Ovary (tissue), 3 donors: ENCODE results near the gene MCM9.

ENCODE experiments used
- POLR2A ChIP-seq: fragments of 450-650 bp; IDR thresholded peaks from one replicate; pipeline ENCODE4 v1.6.1; 2017; ENCODE audit warnings: antibody characterized with exemption, mild to moderate bottlenecking, moderate library complexity
- TF ChIP-seq, protein P1 (sequence below), 3 donors: fragments of 450-650 bp in 2 of 3; fragments of 200-600 bp in 1 of 3; IDR thresholded peaks; one replicate each; pipeline versions ENCODE4 v1.5.1 to v1.8.0; 2016 to 2022; ENCODE audit warnings: antibody characterized with exemption in 3 of 3, mild to moderate bottlenecking in 1 of 3
- donor health status: DM: no; HTN: no; CAD: no.

DNA sequence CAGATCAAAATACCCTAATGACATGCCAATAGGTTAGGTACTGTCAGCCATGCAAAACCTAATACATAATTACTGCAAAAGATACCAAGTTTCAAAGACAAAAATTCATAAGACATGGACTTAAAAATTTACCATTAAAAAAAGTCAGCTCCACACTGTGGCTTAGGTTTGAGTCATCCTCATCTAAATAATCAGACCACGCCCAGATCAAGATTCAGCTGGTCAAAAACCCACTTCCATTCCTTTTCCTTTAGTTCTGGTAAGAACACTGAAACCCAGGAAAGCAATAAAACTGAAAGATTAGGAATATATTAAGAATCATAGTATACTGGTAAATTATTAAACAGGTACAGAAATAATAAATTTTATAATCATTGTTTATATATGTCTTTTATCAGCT lies 122.0 kb downstream of the MCM9 start:
- TF ChIP-seq, protein P1, sequence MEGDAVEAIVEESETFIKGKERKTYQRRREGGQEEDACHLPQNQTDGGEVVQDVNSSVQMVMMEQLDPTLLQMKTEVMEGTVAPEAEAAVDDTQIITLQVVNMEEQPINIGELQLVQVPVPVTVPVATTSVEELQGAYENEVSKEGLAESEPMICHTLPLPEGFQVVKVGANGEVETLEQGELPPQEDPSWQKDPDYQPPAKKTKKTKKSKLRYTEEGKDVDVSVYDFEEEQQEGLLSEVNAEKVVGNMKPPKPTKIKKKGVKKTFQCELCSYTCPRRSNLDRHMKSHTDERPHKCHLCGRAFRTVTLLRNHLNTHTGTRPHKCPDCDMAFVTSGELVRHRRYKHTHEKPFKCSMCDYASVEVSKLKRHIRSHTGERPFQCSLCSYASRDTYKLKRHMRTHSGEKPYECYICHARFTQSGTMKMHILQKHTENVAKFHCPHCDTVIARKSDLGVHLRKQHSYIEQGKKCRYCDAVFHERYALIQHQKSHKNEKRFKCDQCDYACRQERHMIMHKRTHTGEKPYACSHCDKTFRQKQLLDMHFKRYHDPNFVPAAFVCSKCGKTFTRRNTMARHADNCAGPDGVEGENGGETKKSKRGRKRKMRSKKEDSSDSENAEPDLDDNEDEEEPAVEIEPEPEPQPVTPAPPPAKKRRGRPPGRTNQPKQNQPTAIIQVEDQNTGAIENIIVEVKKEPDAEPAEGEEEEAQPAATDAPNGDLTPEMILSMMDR (IDR thresholded peaks at IDR 0.05), result no peak
- no peak for TF ChIP-seq POLR2A
